GM13977 (cell line): ENCODE measurements around the gene VCL.

Experiments
- DNase-seq: peaks from one replicate; pipeline ENCODE4 v3.0.0; 2012; ENCODE audit warnings: low spot score
- CTCF ChIP-seq: IDR thresholded peaks from 2 replicates; pipeline ENCODE4 v1.5.1; 2012; ENCODE audit warnings: mild to moderate bottlenecking, control low read depth; ENCODE audit not compliant: insufficient read depth; ENCODE audit errors: extremely low read depth, missing control alignments
- in situ Hi-C: fragments of 300-500 bp; cut with MboI; formaldehyde crosslinking; loops from one replicate; pipeline ENCODE4 v1.12.0; 2022; ENCODE audit warnings: low sequenced_read_pairs, low pct_unique_long_range_greater_than_20kb, mixed read lengths, inconsistent platforms; ENCODE audit not compliant: unreplicated experiment

VCL gene

GRCh38 chr10:74097776-74098175 lies 99.9 kb downstream of the VCL start:
- no peak for DNase-seq
- in situ Hi-C loops: no loop called here
- TF ChIP-seq CTCF: no peak

- DNase-seq: no peak
- in situ Hi-C loops: no loop called here
- TF ChIP-seq CTCF: no peak
These were observed 101.5 kb downstream of the VCL start for GRCh38 chr10:74099420-74099819.

- no peak for DNase-seq
- no peak for TF ChIP-seq CTCF
- in situ Hi-C loops: no loop called here
These were observed 101.9 kb downstream of the VCL start for GRCh38 chr10:74099836-74100235.

GRCh38 chr10:74103560-74104258 lies 105.8 kb downstream of the VCL start:
- TF ChIP-seq CTCF: peak; percentile 72
- in situ Hi-C loops: no loop called here
- DNase-seq: peak; percentile 69

- DNase-seq: no peak
- in situ Hi-C loops: no loop called here
These were observed 106.6 kb downstream of the VCL start for GRCh38 chr10:74104480-74104879.

GRCh38 chr10:74104996-74105395 lies 107.1 kb downstream of the VCL start:
- DNase-seq: no peak
- no peak for TF ChIP-seq CTCF
- in situ Hi-C loops: no loop called here

More at GRCh38 chr10:74104480-74104879, 106.6 kb downstream of the VCL start:
- TF ChIP-seq CTCF: no peak
